Skin of body (tissue), 2 donors: ENCODE results near the gene JADE3. TPM values are rescaled to one million over a fixed set of nuclear protein-coding genes. Genes with fewer than 3 reads are reported as not detected.

ENCODE experiments used
- small RNA-seq: library from RNA; depleted of rRNA; stranded (forward); fragments of <200 nt; gene quantifications from one replicate; pipeline ENCODE3, GENCODE V24; 2014; ENCODE audit warnings: low replicate concordance
- total RNA-seq: library from RNA; depleted of rRNA; stranded (reverse); fragments of >200 nt; gene quantifications from one replicate; pipeline ENCODE4 v1.2.3, GENCODE V29; 2014

Gene JADE3
- total RNA-seq, 1 donor from 2014 or later = 7.7 TPM

Small RNA genes within 50 kb of the gene (small RNA-seq; reads per million reads assigned to genes)
- gene RNU6-1189P = not detected

Other genes with a start within 250 kb of the JADE3 start
- 4.1 TPM for gene SLC9A7, start 153.3 kb upstream of the JADE3 start, total RNA-seq
- 19.1 TPM for gene RP2, start 75.4 kb upstream of the JADE3 start, total RNA-seq
- gene RGN, start 166.0 kb downstream of the JADE3 start, total RNA-seq = 3.7 TPM
- gene NDUFB11, start 232.3 kb downstream of the JADE3 start, total RNA-seq = 64.8 TPM
- 21.4 TPM for gene RBM10, start 232.8 kb downstream of the JADE3 start, total RNA-seq